Suprapubic skin (tissue), 4 donors: ENCODE results near the gene LRP11. TPM values are rescaled to one million over a fixed set of nuclear protein-coding genes. Genes with fewer than 3 reads are reported as not detected.

ENCODE experiments used
- DNase-seq, 2 donors: peaks; one replicate each; pipeline ENCODE4 v3.0.0-alpha.2; 2019; ENCODE audit warnings: low spot score in 2 of 2
- H3K27ac ChIP-seq: fragments of 200-600 bp; sonication (generic); one replicate; pipeline ENCODE4 v1.5.1; 2019
- H3K27me3 ChIP-seq: fragments of 200-600 bp; sonication (generic); one replicate; pipeline ENCODE4 v1.5.1; 2019
- H3K36me3 ChIP-seq: fragments of 200-600 bp; sonication (generic); one replicate; pipeline ENCODE4 v1.5.1; 2019
- H3K4me1 ChIP-seq: fragments of 200-600 bp; sonication (generic); one replicate; pipeline ENCODE4 v1.5.1; 2019
- H3K4me3 ChIP-seq: fragments of 200-600 bp; sonication (generic); one replicate; pipeline ENCODE4 v1.5.1; 2019; ENCODE audit warnings: mild to moderate bottlenecking
- H3K9me3 ChIP-seq: fragments of 200-600 bp; sonication (generic); one replicate; pipeline ENCODE4 v1.5.1; 2019
- CTCF ChIP-seq, 2 donors: fragments of 200-600 bp in 1 of 2; fragments of 450-650 bp in 1 of 2; sonication (generic) in 1 of 2; IDR thresholded peaks; one replicate each; pipeline ENCODE4 v1.5.1; 2016 to 2019; ENCODE audit warnings: antibody characterized with exemption in 2 of 2, mild to moderate bottlenecking in 1 of 2, moderate library complexity in 1 of 2
- EP300 ChIP-seq: sonication (generic); formaldehyde crosslinking; IDR thresholded peaks from one replicate; pipeline ENCODE4 v1.6.1; 2017; ENCODE audit warnings: antibody characterized with exemption
- POLR2A ChIP-seq, 2 donors: fragments of 450-650 bp; IDR thresholded peaks; one replicate each; pipeline ENCODE4 v1.6.1; 2017; ENCODE audit warnings: antibody characterized with exemption in 2 of 2, mild to moderate bottlenecking in 2 of 2, moderate library complexity in 2 of 2
- POLR2AphosphoS5 ChIP-seq, 3 donors: sonication (generic); formaldehyde crosslinking; IDR thresholded peaks; one replicate each; pipeline ENCODE4 v1.6.1; 2017; ENCODE audit warnings: antibody characterized with exemption in 3 of 3
- WGBS: methylation state at CpG from one replicate; pipeline ENCODE4 v1.1.5; 2018; 5-methylcytosine and 5-hydroxymethylcytosine counted together
- total RNA-seq, 4 donors: library from RNA; depleted of rRNA; stranded (reverse); fragments of >200 nt; gene quantifications; one replicate each; pipeline ENCODE4 v1.1.0, GENCODE V29; 2016

LRP11 gene
- total RNA-seq, 4 donors from 2014 or later, result 43.6 to 77.2 (median 68.4) TPM

DNA sequence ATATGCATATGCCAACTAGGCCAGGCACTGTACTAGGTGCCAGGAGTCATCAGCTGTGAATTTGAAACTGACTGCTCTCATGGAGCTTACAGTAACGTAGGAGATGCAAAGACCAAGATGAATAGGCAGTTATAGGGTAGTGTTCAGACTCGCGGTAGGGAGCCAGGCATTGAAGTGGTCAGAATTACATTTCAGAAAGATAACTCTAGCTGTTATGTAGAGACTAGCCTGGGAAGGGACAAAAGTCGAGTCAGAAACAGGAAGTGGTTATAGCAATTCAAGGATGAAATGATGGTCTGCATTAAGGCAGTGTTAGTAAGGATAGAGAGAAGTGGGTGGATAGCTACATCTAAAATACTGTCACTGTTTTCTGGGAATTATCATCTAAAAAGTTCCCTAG lies 58.0 kb downstream of the LRP11 start:
- TF ChIP-seq EP300, result no peak
- no peak for TF ChIP-seq CTCF (IDR thresholded peaks at IDR 0.05)
- no peak for TF ChIP-seq POLR2AphosphoS5 (IDR thresholded peaks at IDR 0.05)
- TF ChIP-seq POLR2A (IDR thresholded peaks at IDR 0.05), result no peak
- H3K36me3 ChIP-seq, result peaks cover 9% of the 10 kb centered on the region

DNA sequence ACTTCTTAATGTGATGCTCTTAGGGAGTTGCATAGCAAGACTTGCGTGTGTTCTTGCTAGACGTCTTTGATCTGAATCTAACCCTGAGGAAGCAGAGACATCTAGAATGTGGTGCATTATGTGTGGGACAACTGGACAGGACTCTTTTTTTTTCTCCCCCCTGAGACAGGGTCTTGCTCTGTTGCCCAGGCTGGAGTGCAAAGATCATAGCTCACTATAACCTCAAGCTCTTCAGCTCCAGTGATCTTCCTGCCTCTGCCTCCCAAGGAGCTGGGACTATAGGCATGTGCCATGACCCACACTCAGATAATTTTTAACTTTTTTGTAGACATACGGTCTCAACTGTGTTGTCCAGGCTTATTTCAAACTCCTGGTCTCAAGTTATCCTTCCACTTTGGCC lies 80.6 kb downstream of the LRP11 start:
- no peaks in the 10 kb centered on the region for H3K9me3 ChIP-seq
- no peaks in the 10 kb centered on the region for H3K27me3 ChIP-seq
- no peaks in the 10 kb centered on the region for H3K4me1 ChIP-seq
- TF ChIP-seq EP300 (no peak), POLR2A (IDR thresholded peaks at IDR 0.05) (no peak), POLR2AphosphoS5 (IDR thresholded peaks at IDR 0.05) (no peak), CTCF (IDR thresholded peaks at IDR 0.05) (no peak)
- WGBS, result 97% methylated on average over 3 of the region's 3 CpGs
- no peak for DNase-seq
- H3K27ac ChIP-seq, result no peak overlapping the region
- peaks cover 24% of the 10 kb centered on the region for H3K36me3 ChIP-seq
- H3K4me3 ChIP-seq, result no peak overlapping the region

More for the DNA sequence above, 58.0 kb downstream of the LRP11 start:
- Histone ChIP-seq H3K27ac (no peak overlapping the region), H3K9me3 (no peaks in the 10 kb centered on the region), H3K4me3 (no peak overlapping the region), H3K27me3 (no peaks in the 10 kb centered on the region), H3K4me1 (no peaks in the 10 kb centered on the region)
- WGBS, result 80% methylated on average over 4 of the region's 4 CpGs
- DNase-seq, result no peak

GRCh38 chr6:149782337-149782736 lies 81.8 kb downstream of the LRP11 start:
- H3K4me1 ChIP-seq, result no peaks in the 10 kb centered on the region
- H3K36me3 ChIP-seq, result peaks cover 29% of the 10 kb centered on the region
- H3K27ac ChIP-seq, result no peak overlapping the region
- no peaks in the 10 kb centered on the region for H3K27me3 ChIP-seq
- DNase-seq, result no peak
- no peaks in the 10 kb centered on the region for H3K9me3 ChIP-seq
- 93% methylated on average over 2 of the region's 2 CpGs for WGBS
- no peak overlapping the region for H3K4me3 ChIP-seq
- TF ChIP-seq CTCF (IDR thresholded peaks at IDR 0.05) (no peak), EP300 (no peak), POLR2AphosphoS5 (IDR thresholded peaks at IDR 0.05) (no peak), POLR2A (IDR thresholded peaks at IDR 0.05) (no peak)

DNA sequence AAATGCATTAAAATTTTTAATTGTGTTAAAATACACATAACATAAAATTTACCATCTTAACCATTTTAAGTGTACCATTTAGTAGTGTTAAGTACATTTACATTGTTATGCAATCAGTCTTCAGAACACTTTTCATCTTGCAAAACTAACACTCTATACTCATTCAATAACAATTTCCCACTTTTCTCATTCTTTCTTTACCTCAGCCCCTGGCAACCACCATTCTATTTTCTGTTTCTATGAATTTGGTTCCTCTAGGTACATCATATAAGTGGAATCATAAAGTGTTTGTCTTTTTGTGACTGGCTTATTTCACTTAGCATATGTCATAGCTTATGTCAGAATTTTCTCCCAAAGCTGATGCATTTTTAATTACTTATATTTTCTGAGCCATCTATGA lies 82.4 kb downstream of the LRP11 start:
- no peaks in the 10 kb centered on the region for H3K4me1 ChIP-seq
- no peak overlapping the region for H3K4me3 ChIP-seq
- no peaks in the 10 kb centered on the region for H3K27me3 ChIP-seq
- peaks cover 29% of the 10 kb centered on the region for H3K36me3 ChIP-seq
- DNase-seq, result no peak
- TF ChIP-seq EP300 (no peak), CTCF (IDR thresholded peaks at IDR 0.05) (no peak), POLR2A (IDR thresholded peaks at IDR 0.05) (no peak), POLR2AphosphoS5 (IDR thresholded peaks at IDR 0.05) (no peak)
- no peaks in the 10 kb centered on the region for H3K9me3 ChIP-seq
- H3K27ac ChIP-seq, result no peak overlapping the region

- no peak overlapping the region for H3K27ac ChIP-seq
- H3K36me3 ChIP-seq, result peaks cover 37% of the 10 kb centered on the region
- no peak for DNase-seq
- H3K27me3 ChIP-seq, result no peaks in the 10 kb centered on the region
- no peaks in the 10 kb centered on the region for H3K9me3 ChIP-seq
- TF ChIP-seq POLR2A (IDR thresholded peaks at IDR 0.05) (no peak), EP300 (no peak), CTCF (IDR thresholded peaks at IDR 0.05) (no peak), POLR2AphosphoS5 (IDR thresholded peaks at IDR 0.05) (no peak)
- H3K4me3 ChIP-seq, result no peak overlapping the region
- WGBS, result 39% methylated on average over 2 of the region's 2 CpGs
- no peaks in the 10 kb centered on the region for H3K4me1 ChIP-seq
These were observed 84.6 kb downstream of the LRP11 start for GRCh38 chr6:149779644-149779963.
